Fibroblast of upper back skin (primary cell): ENCODE data around the gene ATP9B.
"Not testable (repeated sequence)": the region's sequence is repeated elsewhere in the genome, so short reads cannot be mapped to it uniquely, and the experiment has no call there.

Source experiments
- DNase-seq: peaks from one replicate; pipeline ENCODE4 v3.0.0-alpha.2; 2013

Gene ATP9B

GRCh38 chr18:79372461-79372860 lies 303.3 kb downstream of the ATP9B start:
- DNase-seq, result no peak

GRCh38 chr18:79372991-79373390 lies 303.8 kb downstream of the ATP9B start:
- no peak for DNase-seq

- DNase-seq, result no peak
Observed at GRCh38 chr18:79373736-79374135, 304.5 kb downstream of the ATP9B start.

GRCh38 chr18:79374408-79375171 lies 305.4 kb downstream of the ATP9B start:
- DNase-seq, result no peak

GRCh38 chr18:79375441-79376154 lies 306.4 kb downstream of the ATP9B start:
- DNase-seq, result no peak

- not testable (repeated sequence) for DNase-seq
Observed at GRCh38 chr18:79376661-79377060, 307.5 kb downstream of the ATP9B start.

GRCh38 chr18:79377187-79377891 lies 308.1 kb downstream of the ATP9B start:
- no peak for DNase-seq

- DNase-seq, result peak; percentile 69
Observed at GRCh38 chr18:79378536-79379250, 309.5 kb downstream of the ATP9B start.

GRCh38 chr18:79379251-79379905 lies 310.2 kb downstream of the ATP9B start:
- DNase-seq, result no peak

GRCh38 chr18:79379931-79380815 lies 311.0 kb downstream of the ATP9B start:
- DNase-seq, result no peak

GRCh38 chr18:79380816-79381806 lies 311.9 kb downstream of the ATP9B start:
- peak; percentile 50 for DNase-seq

GRCh38 chr18:79381811-79382311 lies 312.7 kb downstream of the ATP9B start:
- DNase-seq, result no peak

GRCh38 chr18:79382681-79383387 lies 313.6 kb downstream of the ATP9B start:
- DNase-seq, result no peak

GRCh38 chr18:79383388-79384056 lies 314.3 kb downstream of the ATP9B start:
- DNase-seq, result no peak

- no peak for DNase-seq
Observed at GRCh38 chr18:79384151-79384807, 315.1 kb downstream of the ATP9B start.

GRCh38 chr18:79384834-79385233 lies 315.6 kb downstream of the ATP9B start:
- DNase-seq, result no peak

GRCh38 chr18:79385326-79385707 lies 316.1 kb downstream of the ATP9B start:
- no peak for DNase-seq

GRCh38 chr18:79385708-79386341 lies 316.6 kb downstream of the ATP9B start:
- DNase-seq, result no peak
